ENCODE measurements around the gene DNAH11. TPM values are rescaled to one million over a fixed set of nuclear protein-coding genes. Genes with fewer than 3 reads are reported as not detected.

The DNAH11 gene
- total and polyA plus RNA-seq, 2 donors = 3.9 to 4.9 TPM

DNA sequence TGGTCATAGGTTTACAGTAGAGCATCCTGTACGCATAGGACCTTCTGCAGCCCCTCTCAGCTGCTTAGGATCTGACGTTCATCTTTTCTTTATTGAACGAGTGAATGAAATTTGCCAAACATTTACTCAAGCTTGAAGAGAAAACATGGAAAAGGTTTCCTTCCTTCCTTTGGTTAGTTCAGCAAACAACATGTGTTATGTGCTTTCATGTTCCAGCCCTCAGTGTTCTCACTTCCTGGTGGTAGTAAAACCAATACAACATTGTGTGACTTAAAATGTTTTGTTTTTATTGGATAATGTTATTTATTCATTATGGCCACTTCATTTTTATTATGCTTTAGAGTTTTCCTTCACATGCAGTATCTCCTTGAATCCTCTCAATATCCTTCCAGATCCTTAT lies 404.2 kb downstream of the DNAH11 start:
- no peak overlapping the region for H3K27ac ChIP-seq (ENCODE audit: low read depth in 1 of 2, low read length in 1 of 2)

DNA sequence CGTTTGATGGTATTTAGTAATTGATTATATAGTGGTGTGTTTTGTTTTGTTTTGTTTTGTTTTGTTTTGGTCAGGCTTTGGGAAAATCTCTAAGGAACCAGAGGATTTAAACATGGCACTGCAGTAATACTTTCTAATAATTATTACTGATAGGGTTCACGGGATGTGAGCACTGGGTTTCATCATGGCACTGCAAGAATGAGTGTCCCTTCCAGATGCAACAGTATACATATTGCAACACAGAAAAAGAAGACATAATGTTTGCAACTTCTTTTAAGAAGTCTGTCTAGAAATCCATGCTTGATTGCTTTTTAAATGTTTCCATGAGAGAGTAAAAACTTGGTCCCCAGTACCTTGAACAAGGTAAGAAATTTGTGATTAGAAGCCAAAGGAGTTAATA lies 405.1 kb downstream of the DNAH11 start:
- Histone ChIP-seq H3K27ac (ENCODE audit: low read depth in 1 of 2, low read length in 1 of 2) (no peak overlapping the region), H3K36me3 (ENCODE audit: control insufficient read depth in 2 of 2, insufficient read depth in 2 of 2, low read length in 1 of 2) (no peaks in the 10 kb centered on the region), H3K4me1 (ENCODE audit: control insufficient read depth in 2 of 2, insufficient read depth in 2 of 2, low read length in 2 of 2) (peaks cover 4 to 24% of the 10 kb centered on the region in 2 donors), H3K27me3 (ENCODE audit: control insufficient read depth in 2 of 2, insufficient read depth in 1 of 2, low read length in 1 of 2) (no peaks in the 10 kb centered on the region), H3K9me3 (ENCODE audit: control insufficient read depth in 2 of 2, insufficient read depth in 1 of 2, low read length in 1 of 2) (no peaks in the 10 kb centered on the region), H3K4me3 (ENCODE audit: low read length in 2 of 2) (no peak overlapping the region)
- whole genome bisulfite sequencing = 92% methylated on average over 2 of the region's 2 CpGs
- DNase-seq (ENCODE audit: low read depth in 6 of 9, low spot score in 9 of 9) = no peak

More for the DNA sequence above, 404.2 kb downstream of the DNAH11 start:
- no peaks in the 10 kb centered on the region for H3K36me3 ChIP-seq (ENCODE audit: control insufficient read depth in 2 of 2, insufficient read depth in 2 of 2, low read length in 1 of 2)
- peak in 1 of 9 donors; percentile 29 for DNase-seq (ENCODE audit: low read depth in 6 of 9, low spot score in 9 of 9)
- H3K4me3 ChIP-seq (ENCODE audit: low read length in 2 of 2) = no peak overlapping the region
- no peaks in the 10 kb centered on the region for H3K27me3 ChIP-seq (ENCODE audit: control insufficient read depth in 2 of 2, insufficient read depth in 1 of 2, low read length in 1 of 2)
- 95% methylated on average over 3 of the region's 3 CpGs for WGBS
- peaks cover 9 to 30% of the 10 kb centered on the region in 2 donors for H3K4me1 ChIP-seq (ENCODE audit: control insufficient read depth in 2 of 2, insufficient read depth in 2 of 2, low read length in 2 of 2)
- no peaks in the 10 kb centered on the region for H3K9me3 ChIP-seq (ENCODE audit: control insufficient read depth in 2 of 2, insufficient read depth in 1 of 2, low read length in 1 of 2)

DNA sequence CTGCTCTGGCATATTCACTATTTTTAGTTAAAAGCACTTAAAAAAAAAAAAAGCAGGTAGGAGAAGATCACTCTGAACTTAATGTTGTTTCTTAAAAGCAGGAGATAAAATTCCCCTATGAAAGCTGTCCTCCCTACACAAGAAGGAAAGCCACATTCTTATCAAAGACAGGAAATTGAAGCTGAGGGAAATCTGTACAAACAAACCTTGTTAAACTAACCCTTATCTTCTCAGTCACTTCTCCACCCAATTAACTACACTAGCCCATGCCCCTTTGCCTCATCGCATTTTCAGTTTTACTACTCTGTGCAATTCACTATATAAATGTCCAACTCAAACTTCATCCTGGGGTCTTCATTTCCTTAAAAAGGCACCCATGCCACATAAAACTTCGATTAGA lies 405.5 kb downstream of the DNAH11 start:
- Histone ChIP-seq H3K36me3 (ENCODE audit: control insufficient read depth in 2 of 2, insufficient read depth in 2 of 2, low read length in 1 of 2) (no peaks in the 10 kb centered on the region), H3K4me3 (ENCODE audit: low read length in 2 of 2) (no peak overlapping the region), H3K9me3 (ENCODE audit: control insufficient read depth in 2 of 2, insufficient read depth in 1 of 2, low read length in 1 of 2) (no peaks in the 10 kb centered on the region), H3K27ac (ENCODE audit: low read depth in 1 of 2, low read length in 1 of 2) (no peak overlapping the region), H3K27me3 (ENCODE audit: control insufficient read depth in 2 of 2, insufficient read depth in 1 of 2, low read length in 1 of 2) (no peaks in the 10 kb centered on the region), H3K4me1 (ENCODE audit: control insufficient read depth in 2 of 2, insufficient read depth in 2 of 2, low read length in 2 of 2) (peaks cover 0 to 19% of the 10 kb centered on the region in 2 donors)
- 68% methylated on average over 2 of the region's 2 CpGs for WGBS
- DNase-seq (ENCODE audit: low read depth in 6 of 9, low spot score in 9 of 9) = no peak

DNA sequence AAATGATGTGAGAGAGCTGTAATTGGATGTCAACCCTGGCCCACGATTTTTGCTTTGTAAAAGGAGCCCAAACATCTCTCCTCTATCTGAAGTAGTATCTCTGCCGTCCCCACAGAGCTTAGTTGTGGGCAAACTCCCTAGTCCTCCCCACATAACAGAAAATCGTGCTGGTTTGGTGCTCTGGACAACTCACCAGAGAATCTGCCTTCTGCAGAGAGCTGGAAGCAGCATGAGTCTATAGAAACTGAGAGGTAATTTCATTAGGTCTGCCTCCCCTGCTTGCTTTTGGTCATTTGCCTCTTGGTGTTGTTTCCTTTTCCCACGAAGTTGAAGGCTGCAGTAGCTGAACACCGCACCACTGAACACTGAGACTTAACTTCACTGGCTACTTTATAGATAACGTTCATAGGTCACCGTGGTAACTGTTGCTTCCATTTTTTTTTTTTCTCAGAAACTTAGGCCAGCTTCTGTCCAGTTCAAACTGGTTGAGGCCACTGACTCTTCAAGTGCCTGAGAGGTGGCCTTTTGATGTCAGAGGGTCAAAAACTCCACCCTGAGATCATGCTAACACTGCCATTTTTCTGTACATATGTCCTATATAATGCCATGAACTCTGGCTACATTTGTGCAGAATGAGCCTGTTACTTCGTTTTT lies 406.2 kb downstream of the DNAH11 start:
- H3K27ac ChIP-seq (ENCODE audit: low read depth in 1 of 2, low read length in 1 of 2) = no peak overlapping the region
- no peaks in the 10 kb centered on the region for H3K27me3 ChIP-seq (ENCODE audit: control insufficient read depth in 2 of 2, insufficient read depth in 1 of 2, low read length in 1 of 2)
- H3K4me3 ChIP-seq (ENCODE audit: low read length in 2 of 2) = no peak overlapping the region
- H3K36me3 ChIP-seq (ENCODE audit: control insufficient read depth in 2 of 2, insufficient read depth in 2 of 2, low read length in 1 of 2) = no peaks in the 10 kb centered on the region
- DNase-seq (ENCODE audit: low read depth in 6 of 9, low spot score in 9 of 9) = no peak
- peaks cover 0 to 16% of the 10 kb centered on the region in 2 donors for H3K4me1 ChIP-seq (ENCODE audit: control insufficient read depth in 2 of 2, insufficient read depth in 2 of 2, low read length in 2 of 2)
- WGBS = 59% methylated on average over 8 of the region's 8 CpGs
- no peaks in the 10 kb centered on the region for H3K9me3 ChIP-seq (ENCODE audit: control insufficient read depth in 2 of 2, insufficient read depth in 1 of 2, low read length in 1 of 2)

Other genes with a start within 250 kb of the DNAH11 start
- gene SP4, start 115.0 kb upstream of the DNAH11 start, total RNA-seq = 21.2 TPM
- 9.1 TPM for gene SP4, start 115.0 kb upstream of the DNAH11 start, polyA plus RNA-seq